Pulmonary artery endothelial cell (primary cell): ENCODE results near the gene NR1D1. TPM values are rescaled to one million over a fixed set of nuclear protein-coding genes. Genes with fewer than 3 reads are reported as not detected.
"Not testable (repeated sequence)": the region's sequence is repeated elsewhere in the genome, so short reads cannot be mapped to it uniquely, and the experiment has no call there.

ENCODE experiments used
- DNase-seq: peaks from one replicate; pipeline ENCODE4 v3.0.0-alpha.2; 2011; ENCODE audit warnings: low read depth, low spot score
- total RNA-seq: library from RNA; depleted of rRNA; stranded (reverse); fragments of >200 nt; gene quantifications from 2 replicates; pipeline ENCODE4 v1.2.3, GENCODE V29; 2014

Gene NR1D1
- 0.73 and 0.78 TPM in 2 replicates for total RNA-seq

- no peak for DNase-seq
These were observed at the start of gene NR1D1 for GRCh38 chr17:40100419-40100668. TSS of gene NR1D1 (minus strand) at chr17:40100589. CDS start at chr17:40100094, 495 bp downstream.

DNA sequence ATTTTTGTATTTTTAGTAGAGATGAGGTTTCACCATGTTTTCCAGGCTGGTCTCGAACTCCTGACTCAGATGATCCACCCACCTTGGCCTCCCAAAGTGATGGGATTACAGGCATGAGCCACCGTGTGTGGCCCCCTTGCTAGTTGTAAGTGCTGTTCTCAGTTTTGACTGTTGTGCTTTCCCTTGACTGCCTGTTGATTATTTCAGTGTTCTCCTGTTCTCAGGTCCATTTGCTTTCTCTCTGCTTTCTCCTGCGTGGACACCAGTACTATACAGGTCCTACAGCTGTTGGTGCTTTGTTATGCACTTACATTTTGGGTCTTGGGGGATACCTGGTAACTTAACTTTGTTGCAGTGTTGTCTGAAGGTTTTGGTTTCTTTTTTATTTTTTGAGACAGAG lies 48.1 kb upstream of the NR1D1 start:
- DNase-seq = no peak

DNA sequence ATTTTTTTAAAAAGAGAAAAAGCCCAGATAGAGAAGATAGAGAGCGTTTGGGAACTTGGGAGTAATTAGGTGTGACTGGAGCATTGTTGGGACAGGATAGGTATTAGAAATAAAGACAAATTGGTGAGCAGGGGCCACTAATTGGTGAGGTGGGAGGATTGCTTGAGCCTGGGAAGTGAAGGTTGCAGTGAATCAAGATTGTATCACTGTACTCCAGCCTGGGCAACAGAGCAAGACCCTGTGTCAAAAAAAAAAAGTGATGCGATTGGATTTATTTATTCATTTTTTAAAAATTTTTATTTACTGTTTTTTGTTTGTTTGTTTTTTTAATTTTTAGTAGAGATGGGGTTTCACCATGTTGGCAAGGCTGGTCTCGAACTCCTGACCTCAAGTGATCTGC lies 45.1 kb upstream of the NR1D1 start:
- no peak for DNase-seq

- not testable (repeated sequence) for DNase-seq
These were observed 42.8 kb upstream of the NR1D1 start for GRCh38 chr17:40143166-40143565.

GRCh38 chr17:40139566-40140058 lies 39.2 kb upstream of the NR1D1 start:
- DNase-seq = no peak

DNA sequence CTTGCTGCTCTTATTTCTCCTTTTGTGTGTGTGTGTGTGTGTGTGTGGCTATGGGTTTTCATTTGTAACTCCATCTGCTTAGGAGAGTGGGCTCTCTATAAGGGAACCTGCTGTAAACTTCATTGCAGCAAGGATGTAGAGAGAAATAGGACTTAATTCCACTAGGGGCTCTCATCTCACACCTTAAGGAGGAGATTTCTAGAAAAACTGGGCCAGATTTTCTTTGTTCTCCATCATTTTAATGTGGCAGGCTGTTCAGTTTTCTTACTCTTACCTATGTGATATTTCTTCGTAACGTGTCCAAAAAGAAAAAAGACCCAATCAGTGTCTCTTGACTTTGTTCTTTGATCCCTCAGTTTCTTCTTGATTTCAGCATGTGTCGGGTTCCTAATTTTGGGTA lies 35.4 kb upstream of the NR1D1 start:
- no peak for DNase-seq

GRCh38 chr17:40134184-40134583 lies 33.8 kb upstream of the NR1D1 start:
- DNase-seq = no peak

GRCh38 chr17:40130352-40131042 lies 30.1 kb upstream of the NR1D1 start:
- no peak for DNase-seq

DNA sequence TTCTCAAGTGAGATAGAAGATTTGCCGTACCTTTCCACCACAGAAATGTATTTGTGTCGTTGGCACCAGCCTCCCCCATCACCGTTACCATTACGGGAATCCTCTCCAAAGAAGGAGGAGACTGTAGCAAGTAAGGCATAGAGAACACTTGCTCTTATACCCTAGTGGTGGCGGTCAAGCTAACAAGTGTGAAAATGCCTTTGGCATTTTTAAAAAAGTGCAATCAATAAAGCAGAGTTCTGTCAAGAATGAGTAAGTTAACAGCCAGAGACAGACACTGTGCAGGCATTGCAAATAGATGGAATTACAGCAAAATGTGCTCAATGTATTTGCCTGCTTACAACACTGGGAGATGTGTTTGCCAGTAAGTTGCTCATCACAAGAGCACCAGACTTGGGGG lies 29.1 kb upstream of the NR1D1 start:
- no peak for DNase-seq

GRCh38 chr17:40124279-40125141 lies 24.1 kb upstream of the NR1D1 start:
- DNase-seq = no peak

- DNase-seq = no peak
These were observed 23.4 kb upstream of the NR1D1 start for GRCh38 chr17:40123811-40124114.

- no peak for DNase-seq
These were observed 22.8 kb upstream of the NR1D1 start for GRCh38 chr17:40122999-40123810.

GRCh38 chr17:40122136-40122998 lies 22.0 kb upstream of the NR1D1 start:
- no peak for DNase-seq

DNA sequence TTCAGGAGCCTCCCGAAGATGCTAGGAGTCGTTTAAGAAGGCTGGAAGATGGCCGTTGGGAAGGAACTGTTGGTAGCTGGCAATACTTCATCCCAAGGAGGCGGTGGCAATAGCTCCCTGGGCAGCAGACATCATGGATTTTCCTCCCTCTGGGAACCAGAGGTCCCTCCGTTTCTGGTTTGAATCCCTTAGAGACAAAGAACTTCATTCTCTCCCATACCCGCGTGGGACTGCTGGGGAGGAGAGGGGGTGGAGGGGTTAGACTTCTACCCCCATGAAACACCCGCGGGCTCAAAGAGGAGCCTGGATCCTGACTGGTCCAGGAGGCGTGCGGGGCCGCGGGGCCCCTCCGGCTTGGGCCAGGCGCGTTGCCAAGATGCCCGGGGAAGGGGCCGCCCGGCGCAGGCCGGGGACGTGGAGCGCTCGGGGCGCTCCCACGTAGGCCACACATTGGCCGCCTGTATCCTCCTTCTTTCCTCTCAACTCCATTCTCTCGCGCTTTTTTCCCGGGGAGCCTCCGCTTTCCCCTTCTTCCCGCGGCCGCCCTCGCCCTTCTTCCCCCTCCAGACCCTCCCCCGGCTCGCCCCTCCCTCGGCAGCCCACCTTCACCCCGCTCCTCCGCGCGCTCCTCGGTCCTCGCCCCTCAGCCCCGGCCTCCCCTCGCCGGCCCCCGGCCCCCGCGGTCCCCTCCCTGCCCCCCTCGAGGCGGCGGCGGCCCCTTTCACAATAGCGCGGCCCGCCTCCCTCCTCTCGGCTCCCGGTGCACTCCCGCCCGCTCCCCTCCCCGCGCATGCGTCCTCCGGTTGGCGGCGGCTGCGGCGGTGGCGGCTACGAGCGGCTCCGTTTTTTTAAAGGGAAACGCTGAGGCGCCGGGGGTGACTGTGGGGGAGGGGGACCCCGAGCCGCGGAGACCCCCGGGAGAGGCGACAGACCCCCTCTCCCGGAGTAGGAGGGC lies 21.1 kb upstream of the NR1D1 start, which contains the start of gene MSL1:
Gene MSL1, plus strand, starts transcription at position 791 of the 955 bp plus-strand sequence. CDS start 642 bp downstream, outside the sequence.
- DNase-seq = no peak

- no peak for DNase-seq
These were observed 14.7 kb upstream of the NR1D1 start for GRCh38 chr17:40115101-40115436.

DNA sequence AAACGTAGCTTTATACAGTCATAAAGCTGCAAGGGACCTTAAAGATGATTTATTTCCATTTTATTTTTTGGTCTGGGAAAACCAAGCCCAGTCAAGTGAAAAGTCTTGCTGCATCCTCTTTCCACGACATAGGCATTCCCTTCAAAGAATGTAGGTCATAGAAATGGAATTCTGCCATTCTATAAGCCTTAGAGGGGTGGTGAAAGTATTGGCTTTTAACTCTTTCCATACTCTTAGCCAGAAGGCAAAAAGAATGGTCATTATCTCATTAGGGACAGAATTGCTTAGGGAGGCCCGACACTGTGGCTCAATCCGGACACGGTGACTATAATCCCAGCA lies 13.5 kb upstream of the NR1D1 start:
- no peak for DNase-seq

GRCh38 chr17:40113110-40113906 lies 12.9 kb upstream of the NR1D1 start:
- peak; percentile 78 for DNase-seq

- DNase-seq = no peak
These were observed 12.3 kb upstream of the NR1D1 start for GRCh38 chr17:40112718-40113109.

DNA sequence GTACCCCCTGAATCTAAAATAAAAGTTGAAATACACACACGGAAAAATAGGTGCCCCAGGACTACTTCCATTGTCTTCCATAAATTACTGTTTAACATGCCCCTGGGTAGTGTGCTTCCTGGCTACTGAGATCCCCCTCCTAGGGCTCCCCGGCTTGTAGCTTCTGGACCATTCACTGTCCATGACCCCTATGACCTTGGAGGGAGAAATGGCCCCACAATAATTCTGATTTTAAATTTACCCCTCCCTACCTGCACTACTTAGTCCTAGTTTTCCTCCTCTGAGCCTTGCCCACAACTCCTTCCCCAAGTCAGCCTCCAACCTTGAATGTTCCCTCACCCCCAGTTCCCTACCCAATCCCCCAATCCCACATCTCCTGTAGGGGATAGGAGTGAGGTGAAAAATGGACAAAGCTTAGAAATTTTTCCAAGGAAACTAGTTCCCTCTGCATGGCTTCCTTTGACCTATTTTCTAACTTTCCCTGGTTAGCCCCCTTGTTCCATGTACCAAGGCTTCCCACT lies 11.9 kb upstream of the NR1D1 start:
- DNase-seq = no peak
